Keratinocyte (primary cell): ENCODE results near the gene UBXN6.

Experiments used
- CTCF ChIP-seq, 3 experiments: IDR thresholded peaks in 1 of 3; conservative IDR thresholded peaks in 1 of 3; optimal IDR thresholded peaks in 1 of 3; 2 replicates in 2 of 3; 3 replicates in 1 of 3; pipeline versions ENCODE3 to v1.5.1; 2011; ENCODE audit warnings: low read length in 3 of 3, mild to moderate bottlenecking in 3 of 3, moderate library complexity in 2 of 3, control low read depth in 1 of 3, inconsistent platforms in 1 of 3; ENCODE audit not compliant: insufficient read depth in 2 of 3; ENCODE audit errors: extremely low read depth in 1 of 3
- EZH2 ChIP-seq: IDR thresholded peaks from one replicate; pipeline ENCODE4 v1.6.1; 2012; ENCODE audit warnings: inconsistent platforms, mild to moderate bottlenecking, low read length, moderate library complexity

DNA sequence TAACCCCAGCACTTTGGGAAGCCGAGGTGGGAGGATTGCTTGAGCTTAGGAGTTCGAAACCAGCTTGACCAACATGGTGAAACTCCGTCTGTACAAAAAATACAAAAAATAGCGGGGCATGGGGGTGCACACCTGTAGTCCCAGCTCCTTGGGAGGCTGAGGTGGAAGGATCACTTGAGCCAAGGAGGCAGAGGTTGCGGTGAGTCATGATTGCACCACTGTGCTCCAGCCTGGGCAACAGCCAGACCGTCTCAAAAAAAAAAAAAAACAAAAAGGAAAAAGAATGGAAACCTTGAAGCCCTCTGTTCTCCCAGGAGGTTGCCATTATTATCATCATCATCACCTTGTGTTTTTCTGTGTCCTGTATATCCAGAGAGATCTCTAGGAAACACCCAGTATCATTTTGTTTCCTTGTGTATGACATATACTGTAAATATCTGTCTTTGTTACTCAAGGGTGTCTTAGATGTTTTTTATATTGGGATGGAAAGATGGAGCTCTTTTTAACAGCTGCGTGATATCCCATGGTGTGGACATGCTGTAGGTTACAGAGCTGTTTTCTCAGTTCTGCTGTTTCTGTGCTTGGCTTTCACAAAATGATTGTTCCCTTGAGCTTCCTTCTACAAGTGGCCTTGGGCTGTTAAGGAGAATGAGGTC is 43.3 kb downstream of the UBXN6 start:
- no peak for TF ChIP-seq CTCF (optimal IDR thresholded peaks at IDR 0.05 in 1 of 3, IDR thresholded peaks at IDR 0.05 in 1 of 3, conservative IDR thresholded peaks at IDR 0.05 in 1 of 3; ENCODE audit: extremely low read depth in 1 of 3, insufficient read depth in 2 of 3, low read length in 3 of 3)
- TF ChIP-seq EZH2 = no peak
